DOHH2 (cell line): ENCODE data around the gene LMTK2.

Experiments used
- H3F3A ChIP-seq: fragments of 200-600 bp; sonication (generic), shearing (Covaris generic); 2 replicates; pipeline ENCODE4 v1.6.0; 2016; ENCODE audit warnings: antibody characterized with exemption, mild to moderate bottlenecking; ENCODE audit not compliant: control insufficient read depth, insufficient read depth
- H3K27ac ChIP-seq: fragments of 200-600 bp; sonication (generic); 2 replicates; pipeline ENCODE4 v1.5.1; 2014; ENCODE audit warnings: low read depth, mild to moderate bottlenecking, low read length, moderate library complexity
- H3K27me3 ChIP-seq: fragments of 200-600 bp; sonication (generic); 2 replicates; pipeline ENCODE4 v1.6.1; 2014; ENCODE audit warnings: mild to moderate bottlenecking, low read length, mixed read lengths; ENCODE audit not compliant: control insufficient read depth
- H3K36me3 ChIP-seq: fragments of 200-600 bp; sonication (generic); 2 replicates; pipeline ENCODE4 v1.6.1; 2014; ENCODE audit warnings: mild to moderate bottlenecking, low read length, moderate library complexity, mixed read lengths; ENCODE audit not compliant: control insufficient read depth
- H3K4me1 ChIP-seq: fragments of 200-600 bp; sonication (generic); 2 replicates; pipeline ENCODE4 v1.6.1; 2014; ENCODE audit warnings: mild to moderate bottlenecking, low read length, mixed read lengths; ENCODE audit not compliant: control insufficient read depth
- H3K4me2 ChIP-seq: fragments of 200-600 bp; sonication (generic); 2 replicates; pipeline ENCODE4 v1.6.0; 2014; ENCODE audit warnings: mild to moderate bottlenecking, low read length, moderate library complexity
- H3K4me3 ChIP-seq: fragments of 200-600 bp; sonication (generic); 2 replicates; pipeline ENCODE4 v1.5.1; 2014; ENCODE audit warnings: mild to moderate bottlenecking, low read length, mixed read lengths
- H3K79me2 ChIP-seq: fragments of 200-600 bp; sonication (generic); 2 replicates; pipeline ENCODE4 v1.6.1; 2014; ENCODE audit warnings: mild to moderate bottlenecking, low read length, mixed read lengths; ENCODE audit not compliant: control insufficient read depth
- H3K9me2 ChIP-seq: fragments of 200-600 bp; sonication (generic); replicated peaks from 2 replicates; pipeline ENCODE4 v1.6.1; 2014; ENCODE audit warnings: mild to moderate bottlenecking, low read length, mixed read lengths; ENCODE audit not compliant: control insufficient read depth
- H3K9me3 ChIP-seq: fragments of 200-600 bp; sonication (generic); 2 replicates; pipeline ENCODE4 v1.6.1; 2014; ENCODE audit warnings: antibody characterized with exemption, low read length, mixed read lengths; ENCODE audit not compliant: control insufficient read depth, insufficient read depth
- H4K20me1 ChIP-seq: fragments of 200-600 bp; sonication (generic); 2 replicates; pipeline ENCODE4 v1.6.0; 2014; ENCODE audit warnings: low read depth, mild to moderate bottlenecking, antibody characterized with exemption, low read length, moderate library complexity; ENCODE audit not compliant: control insufficient read depth, insufficient read depth
- EZH2phosphoT487 ChIP-seq: fragments of 200-600 bp; sonication (generic); IDR thresholded peaks from 2 replicates; pipeline ENCODE4 v1.6.1; 2017; ENCODE audit warnings: borderline replicate concordance, mild to moderate bottlenecking, antibody characterized with exemption, low read length, moderate library complexity, mixed read lengths
- TF ChIP-seq, protein P1 (sequence below): fragments of 200-600 bp; sonication (generic); IDR thresholded peaks from one replicate; pipeline ENCODE4 v1.5.1; 2014; ENCODE audit warnings: antibody characterized with exemption, mild to moderate bottlenecking, low read depth, low read length; ENCODE audit not compliant: poor library complexity, severe bottlenecking

LMTK2 gene

DNA sequence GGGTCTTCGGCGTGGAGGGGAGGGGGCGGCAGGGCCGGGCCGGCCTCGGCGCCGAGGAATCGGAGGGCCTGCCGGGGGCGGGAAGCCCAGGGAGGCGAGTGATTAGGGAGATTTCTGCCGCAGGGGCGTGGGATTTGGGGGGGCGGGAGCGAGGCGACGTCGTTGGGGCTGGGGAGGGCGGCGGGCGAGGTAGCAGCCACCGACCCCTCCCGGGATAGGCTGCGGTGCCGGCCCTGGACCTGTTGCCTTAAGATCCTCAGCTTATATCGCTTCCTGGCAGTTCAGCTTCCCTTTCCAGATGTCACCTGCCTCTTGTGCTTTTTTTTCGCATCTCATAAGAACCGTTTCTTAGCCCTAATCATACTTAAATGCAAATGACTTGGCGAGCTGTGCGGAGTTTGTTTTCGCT lies 655 bp downstream of the LMTK2 start:
- Histone ChIP-seq H4K20me1 (peaks cover 44% of the 10 kb centered on the region), H3F3A (no peaks in the 10 kb centered on the region), H3K79me2 (peaks cover 56% of the 10 kb centered on the region), H3K36me3 (peaks cover 4% of the 10 kb centered on the region; the same call in 1 of the 2 replicates), H3K9me3 (0 out of 2 replicates have a peak, but pooled peaks cover 2% of the 10 kb centered on the region), H3K4me3 (peak overlapping the region; percentile 83), H3K27ac (no peak overlapping the region), H3K4me1 (peaks cover 11% of the 10 kb centered on the region), H3K27me3 (0 out of 2 replicates have a peak, but pooled peaks cover 4% of the 10 kb centered on the region), H3K4me2 (peak overlapping the region; percentile 86), H3K9me2 (no peaks in the 10 kb centered on the region)
- TF ChIP-seq, protein P1, sequence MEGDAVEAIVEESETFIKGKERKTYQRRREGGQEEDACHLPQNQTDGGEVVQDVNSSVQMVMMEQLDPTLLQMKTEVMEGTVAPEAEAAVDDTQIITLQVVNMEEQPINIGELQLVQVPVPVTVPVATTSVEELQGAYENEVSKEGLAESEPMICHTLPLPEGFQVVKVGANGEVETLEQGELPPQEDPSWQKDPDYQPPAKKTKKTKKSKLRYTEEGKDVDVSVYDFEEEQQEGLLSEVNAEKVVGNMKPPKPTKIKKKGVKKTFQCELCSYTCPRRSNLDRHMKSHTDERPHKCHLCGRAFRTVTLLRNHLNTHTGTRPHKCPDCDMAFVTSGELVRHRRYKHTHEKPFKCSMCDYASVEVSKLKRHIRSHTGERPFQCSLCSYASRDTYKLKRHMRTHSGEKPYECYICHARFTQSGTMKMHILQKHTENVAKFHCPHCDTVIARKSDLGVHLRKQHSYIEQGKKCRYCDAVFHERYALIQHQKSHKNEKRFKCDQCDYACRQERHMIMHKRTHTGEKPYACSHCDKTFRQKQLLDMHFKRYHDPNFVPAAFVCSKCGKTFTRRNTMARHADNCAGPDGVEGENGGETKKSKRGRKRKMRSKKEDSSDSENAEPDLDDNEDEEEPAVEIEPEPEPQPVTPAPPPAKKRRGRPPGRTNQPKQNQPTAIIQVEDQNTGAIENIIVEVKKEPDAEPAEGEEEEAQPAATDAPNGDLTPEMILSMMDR, result no peak
- TF ChIP-seq EZH2phosphoT487, result no peak

DNA sequence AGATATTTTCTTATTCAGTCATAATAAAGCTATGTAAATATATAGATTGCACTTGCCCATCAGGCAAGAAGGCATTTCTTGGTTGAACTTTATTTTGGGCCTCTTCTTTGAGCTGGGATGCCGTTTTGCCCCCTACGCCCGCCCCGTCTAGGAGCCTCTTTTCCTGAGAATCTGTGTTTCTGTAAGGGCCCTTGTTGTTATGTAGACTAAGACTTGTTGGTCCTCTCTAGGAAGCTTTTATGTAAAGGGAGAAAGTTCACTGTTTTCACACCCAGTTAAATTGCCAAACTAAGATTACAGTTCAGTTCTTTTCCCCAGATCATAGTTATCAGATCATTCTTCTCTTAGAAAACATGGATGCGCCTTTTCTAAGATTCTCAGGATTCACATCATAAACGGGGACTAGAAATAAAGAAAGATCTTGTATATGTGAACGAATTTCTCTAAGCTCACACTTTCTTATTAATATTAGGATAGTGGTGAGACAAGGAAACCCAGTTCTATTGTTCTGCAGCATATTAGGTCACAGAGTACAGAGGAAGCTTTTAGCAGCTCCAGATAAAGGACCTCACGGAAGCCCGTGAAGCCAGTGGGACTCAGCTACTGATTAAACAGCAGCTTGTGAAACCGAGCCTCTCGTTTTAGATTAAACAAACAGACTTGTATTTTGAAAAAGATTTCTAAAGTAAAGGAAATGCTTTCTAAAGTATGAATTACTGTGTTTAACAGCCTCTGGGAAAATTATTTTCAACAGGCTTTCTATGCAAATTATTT lies 3.8 kb downstream of the LMTK2 start:
- Histone ChIP-seq H3K27me3 (0 out of 2 replicates have a peak, but pooled peaks cover 4% of the 10 kb centered on the region), H4K20me1 (peaks cover 59% of the 10 kb centered on the region), H3K36me3 (peaks cover 4% of the 10 kb centered on the region; the same call in 1 of the 2 replicates), H3F3A (no peaks in the 10 kb centered on the region), H3K79me2 (peaks cover 83% of the 10 kb centered on the region), H3K4me2 (no peak overlapping the region), H3K27ac (no peak overlapping the region), H3K4me1 (peaks cover 11% of the 10 kb centered on the region), H3K9me2 (no peaks in the 10 kb centered on the region), H3K4me3 (no peak overlapping the region), H3K9me3 (no peaks in the 10 kb centered on the region)
- TF ChIP-seq EZH2phosphoT487, result no peak
- TF ChIP-seq, protein P1, result no peak

DNA sequence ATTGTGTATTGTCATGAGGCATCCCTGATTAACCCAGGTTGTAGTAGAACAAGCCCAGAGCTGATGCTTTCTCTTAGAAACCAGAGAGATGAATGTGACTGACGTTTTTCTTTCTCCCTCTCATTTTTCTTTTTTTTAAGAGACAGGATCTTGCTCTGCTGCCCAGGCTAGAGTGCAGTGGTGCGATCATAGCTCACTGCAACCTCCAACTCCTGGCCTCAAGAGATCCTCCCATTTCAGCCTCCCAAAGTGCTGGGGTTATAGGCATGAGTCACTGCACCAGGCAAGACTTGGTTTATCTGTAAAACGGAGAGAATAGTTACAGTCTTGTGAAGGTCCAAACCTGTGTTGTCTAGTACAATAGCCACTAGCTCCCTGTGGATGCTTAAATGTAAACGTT lies 5.4 kb downstream of the LMTK2 start:
- Histone ChIP-seq H3K4me1 (peaks cover 11% of the 10 kb centered on the region), H3K79me2 (peaks cover 93% of the 10 kb centered on the region), H4K20me1 (peaks cover 71% of the 10 kb centered on the region), H3K9me3 (no peaks in the 10 kb centered on the region), H3K4me3 (no peak overlapping the region), H3K36me3 (peaks cover under 1% of the 10 kb centered on the region; the same call in 1 of the 2 replicates), H3K27me3 (no peaks in the 10 kb centered on the region), H3K4me2 (no peak overlapping the region), H3F3A (no peaks in the 10 kb centered on the region), H3K27ac (no peak overlapping the region), H3K9me2 (no peaks in the 10 kb centered on the region)
- no peak for TF ChIP-seq EZH2phosphoT487
- TF ChIP-seq, protein P1, result no peak
